Measurements from ENCODE around the gene SREBF2.

The SREBF2 gene
- 98.7 to 158 (median 141) reads per million in 4 experiments for total RNA-seq

- peak; percentile 98 for DNase-seq
Measured at GRCh38 chr22:41832553-41833368, at the start of gene SREBF2. Gene SREBF2, plus strand, starts transcription at chr22:41833105. Its CDS starts 166 bp downstream, at chr22:41833271.

- no peak for DNase-seq
Measured at GRCh38 chr22:41787331-41787730, 45.6 kb upstream of the SREBF2 start.

- DNase-seq: no peak
Measured at GRCh38 chr22:41793871-41794270, 39.0 kb upstream of the SREBF2 start.

- no peak for DNase-seq
Measured at GRCh38 chr22:41798736-41799135, 34.2 kb upstream of the SREBF2 start.

- no peak for DNase-seq
Measured at GRCh38 chr22:41799486-41800347, 33.2 kb upstream of the SREBF2 start.

GRCh38 chr22:41800348-41801146 lies 32.4 kb upstream of the SREBF2 start, which contains the start of gene CCDC134:
Gene CCDC134, plus strand, starts transcription at chr22:41800679. Its CDS starts 8,212 bp downstream, at chr22:41808891.
- DNase-seq: peak; percentile 77

- DNase-seq: no peak
Measured at GRCh38 chr22:41801147-41801819, 31.6 kb upstream of the SREBF2 start.

- DNase-seq: no peak
Measured at GRCh38 chr22:41801886-41802285, 31.0 kb upstream of the SREBF2 start.

- DNase-seq: no peak
Measured at GRCh38 chr22:41805639-41806038, 27.3 kb upstream of the SREBF2 start.

GRCh38 chr22:41808400-41808799 lies 24.5 kb upstream of the SREBF2 start:
- no peak for DNase-seq

GRCh38 chr22:41810022-41810421 lies 22.9 kb upstream of the SREBF2 start:
- no peak for DNase-seq

GRCh38 chr22:41812805-41813545 lies 19.9 kb upstream of the SREBF2 start:
- no peak for DNase-seq

GRCh38 chr22:41813726-41814410 lies 19.0 kb upstream of the SREBF2 start:
- no peak for DNase-seq

- DNase-seq: no peak
Measured at GRCh38 chr22:41815716-41816115, 17.2 kb upstream of the SREBF2 start.

- no peak for DNase-seq
Measured at GRCh38 chr22:41816241-41816640, 16.7 kb upstream of the SREBF2 start.

GRCh38 chr22:41816871-41817270 lies 16.0 kb upstream of the SREBF2 start:
- no peak for DNase-seq

- no peak for DNase-seq
Measured at GRCh38 chr22:41818011-41818410, 14.9 kb upstream of the SREBF2 start.

GRCh38 chr22:41818596-41818995 lies 14.3 kb upstream of the SREBF2 start:
- DNase-seq: no peak

- DNase-seq: no peak
Measured at GRCh38 chr22:41819257-41819656, 13.6 kb upstream of the SREBF2 start.

GRCh38 chr22:41820447-41820846 lies 12.5 kb upstream of the SREBF2 start:
- DNase-seq: no peak
